HG03354 (cell line): ENCODE data around the gene MID2.
"Not testable (repeated sequence)": the region's sequence is repeated elsewhere in the genome, so short reads cannot be mapped to it uniquely, and the experiment has no call there.

Source experiments
- ATAC-seq: cut with Tn5 transposase; IDR thresholded peaks from one replicate; pipeline ENCODE4 v1.9.1; 2021; ENCODE audit warnings: mild to moderate bottlenecking; ENCODE audit not compliant: unreplicated experiment, poor library complexity, severe bottlenecking

MID2 gene

GRCh38 chrX:107935664-107936433 is 110.2 kb downstream of the MID2 start:
- ATAC-seq, result no peak

- no peak for ATAC-seq
Observed at GRCh38 chrX:107936434-107936730, 110.7 kb downstream of the MID2 start.

DNA sequence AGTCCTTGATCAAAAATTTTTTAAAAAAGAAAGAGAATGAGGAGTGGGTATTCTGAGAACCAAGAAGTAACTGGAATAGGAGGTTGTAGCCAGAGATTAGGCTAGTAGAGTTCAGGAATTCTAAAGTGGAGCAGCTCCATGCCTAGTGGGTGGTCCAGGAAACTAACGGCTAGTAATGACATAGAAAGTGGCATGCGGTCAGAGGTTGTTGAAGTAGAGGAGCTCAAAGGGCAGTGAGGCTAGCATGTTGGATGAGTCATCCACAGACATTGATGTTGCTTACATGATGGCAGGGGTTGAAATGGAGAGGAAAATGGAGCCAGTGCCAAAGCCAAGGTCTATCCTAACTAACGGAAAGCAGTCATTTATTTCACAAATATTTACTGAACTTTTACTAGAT is 114.4 kb downstream of the MID2 start:
- no peak for ATAC-seq

- ATAC-seq, result not testable (repeated sequence)
Observed at GRCh38 chrX:107955337-107955736, 129.7 kb downstream of the MID2 start.

- ATAC-seq, result peak; percentile 97
Observed at GRCh38 chrX:107968623-107969022, 143.0 kb downstream of the MID2 start.

GRCh38 chrX:107970073-107970472 is 144.4 kb downstream of the MID2 start:
- no peak for ATAC-seq

DNA sequence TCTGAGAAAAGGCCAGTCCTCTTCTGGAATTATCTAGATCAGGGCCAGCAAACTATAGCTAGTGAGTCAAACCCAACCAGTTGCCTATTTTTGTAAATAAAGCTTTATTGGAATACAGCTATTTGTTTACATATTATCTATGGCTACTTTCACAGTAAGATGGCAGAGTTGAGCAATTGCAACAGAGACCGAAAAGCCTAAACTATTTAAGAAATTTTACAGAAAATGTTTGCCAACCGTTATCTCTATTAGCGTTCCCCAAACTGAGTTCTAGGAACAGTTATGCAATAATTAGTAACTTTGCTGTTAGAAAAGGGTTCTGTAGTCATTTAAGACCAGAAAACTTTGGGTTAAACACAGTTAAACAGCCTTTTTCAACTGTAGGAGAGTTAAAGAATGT is 146.0 kb downstream of the MID2 start:
- ATAC-seq, result no peak
